Right atrium auricular region (tissue), 2 donors: ENCODE results near the gene PCDHGA6. TPM values are rescaled to one million over a fixed set of nuclear protein-coding genes. Genes with fewer than 3 reads are reported as not detected.

Source experiments
- DNase-seq: peaks from one replicate; pipeline ENCODE4 v3.0.0-alpha.2; 2019; ENCODE audit warnings: low spot score
- H3K27ac ChIP-seq, 2 donors: fragments of 200-600 bp; sonication (generic); 1 replicate in 1 of 2; 2 replicates in 1 of 2; pipeline ENCODE4 v1.5.1; 2016 to 2019
- H3K27me3 ChIP-seq, 2 donors: fragments of 200-600 bp; sonication (generic); one replicate each; pipeline versions ENCODE4 v1.5.1 to v1.6.0; 2017 to 2019
- H3K36me3 ChIP-seq: fragments of 200-600 bp; sonication (generic); one replicate; pipeline ENCODE4 v1.5.1; 2016
- H3K4me1 ChIP-seq, 2 donors: fragments of 200-600 bp; sonication (generic); one replicate each; pipeline versions ENCODE4 v1.5.1 to v1.6.0; 2017 to 2019
- H3K4me3 ChIP-seq, 2 donors: fragments of 200-600 bp; sonication (generic); 1 replicate in 1 of 2; 2 replicates in 1 of 2; pipeline ENCODE4 v1.5.1; 2017 to 2019; ENCODE audit warnings: mild to moderate bottlenecking in 1 of 2, moderate library complexity in 1 of 2
- H3K9me3 ChIP-seq, 2 donors: fragments of 200-600 bp; sonication (generic); one replicate each; pipeline ENCODE4 v1.5.1; 2019
- CTCF ChIP-seq, 2 donors: fragments of 200-600 bp; sonication (generic); IDR thresholded peaks; one replicate each; pipeline ENCODE4 v1.5.1; 2019; ENCODE audit warnings: antibody characterized with exemption in 2 of 2
- total RNA-seq, 2 donors: library from RNA; depleted of rRNA; stranded (reverse); fragments of >200 nt; gene quantifications; one replicate each; pipeline ENCODE4 v1.1.0, GENCODE V29; 2016

Gene PCDHGA6
- total RNA-seq, 2 donors from 2014 or later = 4.7 to 5.3 TPM

DNA sequence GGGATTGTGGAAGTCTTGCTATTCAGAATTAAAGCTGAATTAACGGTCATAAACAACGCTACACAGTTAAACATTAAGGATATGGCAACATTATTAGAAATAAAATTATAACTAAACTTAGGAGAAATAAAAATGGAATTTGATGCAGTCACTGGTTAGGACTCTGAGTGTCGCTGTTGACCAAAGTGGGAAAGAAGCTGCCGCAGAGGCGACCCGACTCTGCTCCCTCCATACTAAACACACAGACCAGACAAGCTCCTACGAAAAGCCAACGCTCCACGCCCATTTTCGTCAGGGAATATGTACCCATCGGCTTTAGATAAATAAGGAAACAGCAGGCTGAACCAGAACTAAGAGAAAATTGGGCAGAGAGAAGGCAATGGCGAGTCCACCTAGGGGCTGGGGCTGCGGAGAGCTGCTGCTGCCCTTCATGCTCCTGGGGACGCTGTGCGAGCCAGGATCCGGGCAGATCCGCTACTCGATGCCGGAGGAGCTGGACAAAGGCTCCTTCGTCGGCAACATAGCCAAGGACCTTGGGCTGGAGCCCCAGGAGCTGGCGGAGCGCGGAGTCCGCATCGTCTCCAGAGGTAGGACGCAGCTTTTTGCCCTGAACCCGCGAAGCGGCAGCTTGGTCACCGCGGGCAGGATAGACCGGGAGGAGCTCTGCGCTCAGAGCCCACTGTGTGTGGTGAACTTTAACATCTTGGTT is 9.6 kb upstream of the PCDHGA6 start, which contains the start of gene PCDHGA5:
Gene PCDHGA5 (plus strand): TSS at position 211 of the 709 bp plus-strand sequence. CDS start 169 bp downstream, at position 380.
- H3K4me1 ChIP-seq = no peaks in the 10 kb centered on the region
- H3K36me3 ChIP-seq = no peaks in the 10 kb centered on the region
- no peak for DNase-seq
- H3K27me3 ChIP-seq = no peaks in the 10 kb centered on the region
- H3K27ac ChIP-seq = no peak within 1 kb of the TSS
- peak within 1 kb of the TSS in 1 of 2 donors; percentile 24 for H3K4me3 ChIP-seq
- peaks cover 22 to 95% of the 10 kb centered on the region in 2 donors for H3K9me3 ChIP-seq
- peak in 1 of 2 donors; percentile 15 for TF ChIP-seq CTCF (IDR thresholded peaks at IDR 0.05)

DNA sequence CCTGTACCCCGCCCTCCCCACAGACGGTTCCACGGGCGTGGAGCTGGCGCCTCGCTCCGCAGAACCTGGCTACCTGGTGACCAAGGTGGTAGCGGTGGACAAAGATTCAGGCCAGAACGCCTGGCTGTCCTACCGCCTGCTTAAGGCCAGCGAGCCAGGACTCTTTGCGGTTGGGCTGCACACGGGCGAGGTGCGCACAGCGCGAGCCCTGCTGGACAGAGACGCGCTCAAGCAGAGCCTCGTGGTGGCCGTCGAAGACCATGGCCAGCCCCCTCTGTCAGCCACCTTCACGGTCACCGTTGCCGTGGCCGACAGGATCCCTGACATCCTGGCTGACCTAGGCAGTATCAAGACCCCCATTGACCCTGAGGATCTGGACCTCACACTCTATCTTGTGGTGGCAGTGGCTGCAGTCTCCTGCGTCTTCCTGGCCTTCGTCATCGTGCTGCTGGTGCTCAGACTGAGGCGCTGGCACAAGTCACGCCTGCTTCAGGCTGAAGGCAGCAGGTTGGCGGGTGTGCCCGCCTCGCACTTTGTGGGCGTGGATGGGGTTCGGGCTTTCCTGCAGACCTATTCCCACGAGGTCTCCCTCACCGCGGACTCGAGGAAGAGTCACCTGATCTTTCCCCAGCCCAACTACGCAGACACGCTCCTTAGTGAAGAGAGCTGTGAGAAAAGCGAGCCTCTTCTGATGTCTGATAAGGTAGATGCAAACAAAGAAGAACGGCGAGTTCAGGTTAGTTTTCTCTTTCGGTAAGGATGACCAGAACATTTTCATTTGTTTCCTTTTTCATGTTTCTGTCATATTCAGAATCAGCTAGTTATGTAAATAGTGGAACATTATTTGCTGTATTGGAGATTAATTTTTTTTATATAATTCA is 7.4 kb upstream of the PCDHGA6 start:
- no peaks in the 10 kb centered on the region for H3K36me3 ChIP-seq
- H3K9me3 ChIP-seq = peaks cover 20 to 95% of the 10 kb centered on the region in 2 donors
- H3K4me1 ChIP-seq = no peaks in the 10 kb centered on the region
- no peak for DNase-seq
- H3K4me3 ChIP-seq = no peak overlapping the region
- TF ChIP-seq CTCF (IDR thresholded peaks at IDR 0.05) = no peak
- H3K27me3 ChIP-seq = no peaks in the 10 kb centered on the region
- H3K27ac ChIP-seq = no peak overlapping the region

- no peaks in the 10 kb centered on the region for H3K4me1 ChIP-seq
- H3K27me3 ChIP-seq = no peaks in the 10 kb centered on the region
- TF ChIP-seq CTCF (IDR thresholded peaks at IDR 0.05) = peak; percentile 31 to 55
- H3K36me3 ChIP-seq = no peaks in the 10 kb centered on the region
- no peak for DNase-seq
- H3K4me3 ChIP-seq = peak within 1 kb of the TSS; percentile 8 to 31
- H3K27ac ChIP-seq = peak within 1 kb of the TSS in 1 of 2 donors; percentile 24
- H3K9me3 ChIP-seq = peaks cover 22 to 95% of the 10 kb centered on the region in 2 donors
Observed at GRCh38 chr5:141369994-141370848, 3.5 kb upstream of the PCDHGA6 start, which contains the start of gene PCDHGB3. Gene PCDHGB3, plus strand, starts transcription at chr5:141370242. Its CDS starts 153 bp downstream, at chr5:141370395.

GRCh38 chr5:141371572-141372475 is 1.9 kb upstream of the PCDHGA6 start:
- no peak for TF ChIP-seq CTCF (IDR thresholded peaks at IDR 0.05)
- Histone ChIP-seq H3K9me3 (peaks cover 15 to 91% of the 10 kb centered on the region in 2 donors), H3K4me1 (no peaks in the 10 kb centered on the region), H3K27ac (no peak overlapping the region), H3K27me3 (no peaks in the 10 kb centered on the region), H3K4me3 (no peak overlapping the region), H3K36me3 (no peaks in the 10 kb centered on the region)
- no peak for DNase-seq
